HG03460 (cell line): ENCODE data around the gene MAPK11.

Source experiments
- ATAC-seq: cut with Tn5 transposase; IDR thresholded peaks from one replicate; pipeline ENCODE4 v1.9.1; 2021; ENCODE audit not compliant: unreplicated experiment

Gene MAPK11

GRCh38 chr22:50296658-50297490, 26.7 kb upstream of the MAPK11 start:
- no peak for ATAC-seq

GRCh38 chr22:50294319-50294656, 24.1 kb upstream of the MAPK11 start:
- no peak for ATAC-seq

- ATAC-seq, result no peak
Observed at GRCh38 chr22:50293441-50294318, 23.5 kb upstream of the MAPK11 start.

GRCh38 chr22:50292643-50293440, 22.7 kb upstream of the MAPK11 start:
- no peak for ATAC-seq

- ATAC-seq, result no peak
Observed at GRCh38 chr22:50289942-50290630, 19.9 kb upstream of the MAPK11 start.

GRCh38 chr22:50289151-50289941, 19.2 kb upstream of the MAPK11 start:
- no peak for ATAC-seq

GRCh38 chr22:50287731-50288130, 17.6 kb upstream of the MAPK11 start:
- ATAC-seq, result no peak

- no peak for ATAC-seq
Observed at GRCh38 chr22:50286701-50287318, 16.6 kb upstream of the MAPK11 start.

- no peak for ATAC-seq
Observed at GRCh38 chr22:50286275-50286674, 16.1 kb upstream of the MAPK11 start.

GRCh38 chr22:50285568-50286229, 15.5 kb upstream of the MAPK11 start:
- no peak for ATAC-seq

- no peak for ATAC-seq
Observed at GRCh38 chr22:50284479-50284878, 14.3 kb upstream of the MAPK11 start.

GRCh38 chr22:50283821-50284220, 13.6 kb upstream of the MAPK11 start:
- ATAC-seq, result no peak

- no peak for ATAC-seq
Observed at GRCh38 chr22:50282361-50283155, 12.4 kb upstream of the MAPK11 start.

GRCh38 chr22:50281957-50282356, 11.8 kb upstream of the MAPK11 start:
- no peak for ATAC-seq

- no peak for ATAC-seq
Observed at GRCh38 chr22:50281384-50281760, 11.2 kb upstream of the MAPK11 start.

- ATAC-seq, result no peak
Observed at GRCh38 chr22:50280708-50281383, 10.7 kb upstream of the MAPK11 start.

- ATAC-seq, result no peak
Observed at GRCh38 chr22:50280022-50280707, 10.0 kb upstream of the MAPK11 start.
